GM21526 (cell line): ENCODE measurements around the gene OSBPL9.
"Not testable (repeated sequence)": the region's sequence is repeated elsewhere in the genome, so short reads cannot be mapped to it uniquely, and the experiment has no call there.

Experiments used
- ATAC-seq: cut with Tn5 transposase; IDR thresholded peaks from one replicate; pipeline ENCODE4 v1.9.1; 2021; ENCODE audit warnings: moderate library complexity; ENCODE audit not compliant: unreplicated experiment, low FRiP score

The OSBPL9 gene

GRCh38 chr1:51732701-51733425 is 116.0 kb downstream of the OSBPL9 start:
- ATAC-seq, result no peak

DNA sequence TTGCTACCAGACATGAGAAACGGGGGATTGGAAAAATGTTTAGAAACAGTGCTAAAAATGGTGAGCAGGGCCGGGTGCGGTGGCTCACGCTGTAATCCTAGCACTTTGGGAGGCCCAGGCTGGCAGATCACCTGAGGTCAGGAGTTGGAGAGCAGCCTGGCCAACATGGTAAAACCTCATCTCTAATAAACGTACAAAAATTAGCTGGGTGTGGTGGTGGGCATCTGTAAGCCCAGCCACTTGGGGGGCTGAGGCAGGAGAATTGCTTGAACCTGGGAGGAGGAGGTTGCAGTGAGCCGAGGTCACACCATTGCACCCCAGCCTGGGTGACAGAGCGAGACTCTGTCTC is 116.5 kb downstream of the OSBPL9 start:
- ATAC-seq, result not testable (repeated sequence)

GRCh38 chr1:51733793-51734522 is 117.1 kb downstream of the OSBPL9 start:
- ATAC-seq, result no peak

DNA sequence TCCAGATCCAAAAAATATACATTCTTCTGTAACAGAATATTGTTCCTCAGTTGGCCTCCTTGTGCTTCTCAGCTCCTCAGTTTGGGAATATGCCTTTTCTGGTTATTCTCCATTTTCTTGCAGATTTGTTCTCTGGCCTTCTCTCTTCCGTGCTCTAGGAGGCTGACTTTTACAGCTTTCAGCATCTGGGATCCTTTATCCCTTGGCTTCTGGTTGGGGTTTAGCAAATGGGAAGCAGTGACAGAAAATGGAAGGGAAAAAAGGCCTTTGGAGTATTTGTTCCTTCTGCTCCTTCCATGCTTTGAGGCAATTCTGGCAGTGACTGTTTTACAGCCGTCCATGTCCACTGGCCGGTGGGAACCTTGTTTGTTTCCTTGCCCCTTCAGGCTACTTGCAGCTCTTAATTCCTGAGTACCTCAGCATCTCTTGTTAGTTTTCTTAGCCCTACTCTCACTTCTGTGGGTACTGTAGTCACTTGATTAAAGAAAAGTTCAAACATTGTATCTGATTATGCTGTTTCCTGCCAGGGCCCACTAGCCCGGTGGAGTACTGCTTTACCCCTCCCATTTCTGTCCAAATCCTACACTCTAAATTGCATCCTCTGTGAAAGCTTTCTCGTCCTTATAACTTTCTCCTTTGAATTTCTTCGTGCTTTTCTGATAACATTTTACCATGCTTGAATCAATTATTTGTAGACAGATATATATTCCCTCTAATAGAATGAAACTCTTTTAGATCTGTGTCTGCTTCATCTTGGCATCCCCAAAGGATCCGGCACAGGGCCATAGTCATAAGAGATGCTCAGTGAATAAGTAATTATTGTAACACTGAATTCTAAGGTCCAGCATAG is 118.2 kb downstream of the OSBPL9 start:
- ATAC-seq, result no peak

DNA sequence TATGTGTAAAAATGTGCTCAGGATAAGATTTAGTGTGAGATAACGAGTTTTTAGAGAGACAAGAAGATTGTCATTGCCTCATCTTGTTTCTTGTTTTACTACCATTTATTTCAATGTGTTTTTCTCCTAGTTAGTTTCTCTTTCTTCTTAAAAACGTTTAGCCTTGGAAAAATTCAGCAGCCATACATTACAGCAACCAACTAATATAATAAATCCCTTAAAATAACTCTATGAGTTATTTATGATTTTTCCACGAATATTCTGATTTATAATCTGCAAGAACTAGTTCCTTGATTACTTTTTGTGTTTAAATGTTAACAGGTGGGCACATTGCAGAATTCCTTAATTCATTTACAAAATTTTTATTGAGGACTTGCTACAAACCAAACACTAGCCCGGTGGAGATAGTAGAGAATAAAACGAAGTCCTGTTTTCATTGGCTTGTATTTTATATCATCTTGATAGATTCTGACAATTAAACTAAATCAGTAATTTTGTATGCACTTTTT is 118.9 kb downstream of the OSBPL9 start:
- no peak for ATAC-seq

GRCh38 chr1:51736702-51737101 is 119.8 kb downstream of the OSBPL9 start:
- ATAC-seq, result no peak

DNA sequence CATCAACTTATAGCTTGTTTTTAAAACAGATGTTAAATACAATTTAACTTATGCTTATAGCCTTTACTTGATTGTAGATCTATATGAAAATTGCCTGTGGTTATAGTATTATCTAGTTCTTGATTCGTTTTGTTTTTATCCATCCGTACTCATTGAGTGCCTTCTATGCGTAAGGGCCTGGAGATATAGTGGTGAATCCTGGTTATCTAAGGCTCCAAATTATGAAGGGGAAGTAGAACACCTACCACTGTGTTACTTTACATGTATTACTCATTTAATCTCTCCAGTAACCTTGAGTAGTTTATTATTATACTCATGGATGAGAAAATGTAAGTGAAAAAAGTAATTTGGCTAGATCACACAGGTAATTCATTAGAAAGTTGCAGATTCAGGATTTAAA is 121.8 kb downstream of the OSBPL9 start:
- ATAC-seq, result no peak

DNA sequence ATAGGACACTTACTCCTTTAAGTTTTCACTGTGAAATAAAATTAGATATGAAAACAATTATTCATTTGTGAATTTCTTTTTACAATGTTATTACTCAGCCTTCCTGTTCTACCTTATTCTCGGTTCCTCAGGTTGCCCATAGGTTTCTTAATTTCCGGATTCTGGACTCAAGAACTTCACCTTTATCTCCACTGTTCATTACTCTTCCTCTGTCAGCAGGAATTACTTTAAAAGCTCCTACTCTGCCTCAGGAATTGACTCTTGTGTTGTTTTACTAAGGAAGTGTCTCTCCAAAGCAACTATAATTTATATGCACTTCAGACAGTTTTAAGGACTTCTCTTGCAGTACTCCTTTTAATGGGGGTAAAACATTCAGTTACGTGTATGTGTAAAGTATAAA is 123.8 kb downstream of the OSBPL9 start:
- ATAC-seq, result no peak

DNA sequence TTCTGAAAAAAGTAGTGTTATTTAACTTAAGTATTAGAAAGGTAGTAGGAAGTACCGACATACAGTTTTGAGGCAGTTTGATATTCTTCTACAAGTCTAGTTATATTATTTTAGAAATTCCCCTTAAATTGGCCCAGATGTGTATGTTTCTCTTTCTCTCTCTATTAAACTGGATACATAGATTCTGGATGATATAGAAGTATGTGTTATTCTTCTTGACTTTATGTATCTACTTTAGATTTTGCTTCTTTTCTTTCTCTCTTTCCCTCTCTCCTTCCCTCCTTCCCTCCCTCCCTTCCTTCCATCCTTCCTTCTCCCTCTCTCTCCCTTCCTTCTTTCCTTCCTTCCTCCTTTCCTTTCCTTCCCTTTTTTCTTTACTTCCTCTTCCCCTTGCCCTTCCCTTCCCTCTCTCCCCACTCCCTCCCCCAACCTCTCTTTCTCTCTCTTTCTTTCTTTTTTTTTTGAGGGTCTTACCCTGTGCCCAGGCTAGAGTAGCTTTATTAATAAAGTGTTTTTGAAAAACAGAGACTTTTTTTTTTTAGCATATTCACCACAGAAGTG is 124.3 kb downstream of the OSBPL9 start:
- no peak for ATAC-seq

GRCh38 chr1:51744506-51745303 is 127.8 kb downstream of the OSBPL9 start:
- no peak for ATAC-seq

DNA sequence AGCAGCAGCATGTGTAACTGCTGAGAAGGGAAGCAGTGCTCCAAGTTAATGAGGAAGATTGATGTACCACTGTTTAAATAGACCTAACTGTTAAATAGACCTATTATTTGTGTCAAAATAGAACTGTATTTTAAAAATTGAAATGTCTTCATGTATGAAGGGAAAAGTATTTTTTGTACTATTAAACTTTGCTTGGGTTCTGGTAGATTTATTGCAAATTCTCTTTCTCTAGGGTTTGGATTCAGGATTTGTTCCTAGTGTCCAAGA is 128.3 kb downstream of the OSBPL9 start:
- ATAC-seq, result no peak

DNA sequence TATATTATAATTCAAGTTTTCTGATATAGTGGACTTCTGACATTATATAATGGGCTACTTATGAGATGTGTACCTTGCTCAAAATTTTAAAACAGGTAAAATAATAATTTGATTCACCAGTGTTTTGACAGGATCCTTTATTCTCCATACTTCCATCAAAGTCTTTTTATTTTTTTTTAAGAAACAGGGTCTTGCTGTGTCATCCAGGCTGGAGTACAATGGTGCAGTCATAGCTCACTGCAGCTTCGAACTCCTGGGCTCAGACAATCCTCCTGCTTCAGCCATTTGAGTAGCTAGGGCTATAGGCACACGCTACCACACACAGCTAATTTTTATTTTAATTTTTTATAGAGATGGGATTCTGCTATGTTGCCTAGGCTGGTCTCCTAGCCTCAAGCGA is 132.3 kb downstream of the OSBPL9 start:
- no peak for ATAC-seq

- no peak for ATAC-seq
Observed at GRCh38 chr1:51750218-51750617, 133.3 kb downstream of the OSBPL9 start.

DNA sequence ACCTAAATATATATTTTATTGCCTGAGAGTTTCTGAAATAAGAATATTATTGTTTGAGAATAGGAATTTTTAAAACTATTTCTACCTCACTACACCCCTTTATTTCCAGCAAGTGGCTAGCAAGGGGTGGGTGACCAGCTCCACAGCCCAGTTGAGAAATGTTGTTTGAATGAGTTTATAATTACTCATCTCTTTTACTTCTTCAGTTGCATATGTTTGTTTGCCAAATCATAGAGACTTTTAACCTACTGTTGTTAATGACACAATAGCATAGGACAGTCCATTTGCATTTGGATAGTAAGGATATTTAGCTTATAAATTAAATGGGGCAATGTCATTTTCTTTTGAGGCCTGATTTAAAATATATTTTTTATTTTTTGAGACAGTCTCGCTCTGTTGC is 133.8 kb downstream of the OSBPL9 start:
- ATAC-seq, result no peak

DNA sequence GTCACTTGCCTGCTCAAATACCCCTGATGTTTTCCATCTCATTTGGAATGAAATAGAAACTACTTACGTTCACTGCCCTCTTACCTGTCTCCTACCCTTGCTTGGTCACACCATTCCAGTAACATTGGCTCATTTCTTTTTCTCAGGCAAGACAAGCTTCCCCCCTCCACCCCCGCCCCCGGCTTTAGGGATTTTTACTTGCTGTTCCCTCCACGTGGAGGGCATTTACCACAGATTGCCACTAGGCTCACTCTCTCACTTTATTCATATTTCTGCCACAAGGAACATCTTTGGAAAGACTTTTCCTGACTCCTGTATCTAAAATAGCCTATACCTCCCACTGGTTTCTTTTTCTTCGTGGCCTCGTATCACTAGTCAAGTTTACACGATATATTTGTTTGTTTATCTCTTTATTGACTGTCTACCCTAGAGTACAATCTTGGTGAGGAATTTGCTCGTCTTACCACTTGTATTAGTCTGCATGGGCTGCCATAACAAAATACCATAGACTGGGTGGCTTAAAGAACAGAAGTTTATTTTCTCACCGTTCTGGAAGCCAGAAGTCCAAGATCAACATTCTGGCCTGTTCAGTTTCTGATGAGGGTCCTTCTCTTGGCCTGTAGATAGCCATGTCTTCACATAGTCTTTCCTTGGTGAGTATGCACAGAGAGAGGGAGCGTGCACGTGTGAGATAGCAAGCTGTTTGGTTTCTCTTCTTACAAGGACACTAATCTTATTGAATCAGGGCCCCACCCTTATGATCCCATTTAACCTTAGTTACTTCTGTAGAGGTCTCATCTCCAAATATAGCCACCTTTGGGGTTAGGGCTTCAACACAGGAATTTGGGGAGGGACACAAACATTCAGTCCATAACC is 135.4 kb downstream of the OSBPL9 start:
- no peak for ATAC-seq

DNA sequence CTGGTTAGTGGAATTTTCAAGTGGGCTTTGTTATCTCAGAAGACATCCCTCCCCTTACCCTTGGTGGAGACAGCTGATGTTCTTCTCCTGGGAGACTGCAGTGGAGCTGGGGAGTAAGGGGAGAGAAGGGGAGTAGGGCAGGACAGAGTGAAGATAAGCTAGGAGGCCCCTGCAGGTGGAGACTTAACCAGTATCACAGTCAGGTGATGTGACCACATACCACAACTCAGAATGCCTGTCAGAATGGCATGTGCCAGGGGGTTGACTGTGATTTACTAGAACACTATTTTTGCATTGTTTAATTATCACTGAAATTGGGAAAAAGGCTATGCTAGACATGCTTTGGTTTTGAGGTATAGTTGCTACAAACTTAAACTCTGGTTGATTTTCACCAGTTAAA is 137.1 kb downstream of the OSBPL9 start:
- ATAC-seq, result no peak

- no peak for ATAC-seq
Observed at GRCh38 chr1:51754666-51755065, 137.8 kb downstream of the OSBPL9 start.

DNA sequence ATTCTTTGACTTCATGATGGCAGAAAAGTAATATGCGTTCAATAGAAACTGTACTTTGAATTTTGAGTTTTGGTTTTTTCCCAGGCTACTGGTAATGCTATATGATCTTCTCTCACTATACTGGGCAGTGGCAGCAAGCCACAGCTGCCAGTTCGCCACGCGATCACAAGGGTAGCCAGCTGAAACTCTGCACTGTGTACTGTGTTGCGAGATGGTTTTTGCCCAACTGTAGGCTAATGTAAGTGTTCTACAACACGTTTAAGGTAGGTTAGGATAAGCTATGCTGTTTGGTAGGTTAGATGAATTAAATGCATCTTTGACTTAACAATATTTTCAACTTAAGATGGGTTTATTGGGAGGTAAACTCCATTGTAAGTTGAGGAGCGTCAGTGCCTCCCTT is 138.5 kb downstream of the OSBPL9 start:
- no peak for ATAC-seq

GRCh38 chr1:51756290-51756689 is 139.4 kb downstream of the OSBPL9 start:
- ATAC-seq, result no peak
